Right forelimb (tissue), 1 donor: ENCODE results near the gene ZNF787.
A peak's percentile ranks its signal among the peaks of the same experiment; 100 is the strongest.
"Not testable (repeated sequence)": the region's sequence is repeated elsewhere in the genome, so short reads cannot be mapped to it uniquely, and the experiment has no call there.

Source experiments
- DNase-seq: peaks from one replicate; pipeline ENCODE4 v3.0.0-alpha.2; 2018

The ZNF787 gene

DNA sequence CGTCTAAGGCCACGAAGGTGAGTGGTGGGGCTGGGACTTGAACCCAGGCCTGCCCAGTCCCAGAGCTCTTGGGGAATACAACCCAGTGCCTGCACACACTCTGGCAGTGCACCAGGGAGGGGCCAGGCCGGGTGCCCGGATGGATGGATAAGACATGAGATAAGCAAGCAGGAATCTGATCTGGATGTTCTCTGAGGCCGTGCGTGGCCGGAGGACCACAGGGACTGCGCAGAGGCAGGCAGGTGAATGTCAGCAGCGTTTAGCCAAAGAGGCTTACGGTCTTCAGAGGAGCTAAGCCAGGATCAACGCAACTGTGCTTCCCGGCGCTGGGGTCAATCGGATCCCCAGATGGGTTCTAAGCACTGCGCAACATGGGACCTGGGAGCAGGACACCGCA, 1.5 kb downstream of the ZNF787 start:
- DNase-seq: no peak

DNA sequence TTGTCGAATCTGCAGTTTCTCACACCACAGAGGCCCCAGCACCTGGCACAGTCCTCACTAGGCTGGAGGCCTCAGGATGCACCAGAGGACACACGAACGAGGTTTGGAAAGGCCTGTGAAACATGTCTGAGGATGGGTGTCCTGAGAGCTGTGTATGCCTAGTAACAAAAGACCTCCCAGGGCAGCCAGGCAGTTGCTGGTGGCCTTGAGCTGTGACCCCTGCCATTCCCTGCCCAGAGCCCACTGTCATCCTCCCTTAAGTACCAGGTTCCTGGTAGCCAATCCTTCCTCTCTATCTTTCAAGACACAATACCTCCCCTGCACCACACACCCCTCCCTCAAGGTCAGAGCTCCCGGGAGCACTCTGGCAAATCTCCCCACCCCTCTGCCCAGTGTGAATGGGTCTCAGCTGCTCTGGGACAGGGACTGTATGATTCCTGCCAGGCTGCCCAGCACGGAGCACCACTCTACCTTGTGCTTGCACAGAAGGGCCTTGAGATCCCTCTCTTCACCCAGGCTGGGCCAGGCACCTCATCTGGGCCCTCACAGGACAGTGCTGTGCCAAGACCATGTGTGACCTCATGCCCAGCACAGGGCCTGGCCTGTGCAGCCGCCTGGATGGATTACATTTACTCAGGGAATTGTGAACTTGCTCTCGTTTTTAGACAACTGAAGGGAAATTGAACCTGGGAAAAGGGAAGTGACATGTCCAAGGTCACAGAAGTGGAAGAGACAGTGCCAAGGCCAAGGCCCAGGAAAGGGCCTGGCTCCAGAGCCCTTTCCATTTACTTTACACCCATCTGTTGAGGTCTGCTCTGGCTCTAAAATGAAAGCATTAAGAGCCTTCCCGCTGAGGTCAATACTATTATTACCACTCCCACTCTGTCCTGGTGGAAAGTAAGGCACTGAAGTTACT, 2.2 kb downstream of the ZNF787 start:
- no peak for DNase-seq

DNA sequence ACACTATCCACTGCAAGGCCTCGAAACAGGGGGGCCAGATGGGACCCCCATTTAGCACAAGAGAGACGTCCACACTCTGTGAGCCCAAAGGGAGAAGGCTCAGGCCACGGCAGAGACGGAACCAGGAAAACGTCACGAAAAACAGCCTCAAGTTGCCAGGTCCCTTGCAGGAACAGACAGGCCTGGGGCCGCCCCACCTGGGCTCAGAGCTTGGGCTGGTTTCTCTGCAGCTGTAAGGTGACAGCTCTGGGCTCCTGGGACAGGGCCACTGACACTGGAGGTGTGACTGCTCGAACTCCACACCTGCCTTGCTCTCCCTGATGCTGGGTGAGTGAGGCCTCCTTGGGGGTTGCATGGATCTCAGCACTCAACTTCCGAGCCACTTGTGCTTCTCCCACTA, 3.2 kb downstream of the ZNF787 start:
- no peak for DNase-seq

DNA sequence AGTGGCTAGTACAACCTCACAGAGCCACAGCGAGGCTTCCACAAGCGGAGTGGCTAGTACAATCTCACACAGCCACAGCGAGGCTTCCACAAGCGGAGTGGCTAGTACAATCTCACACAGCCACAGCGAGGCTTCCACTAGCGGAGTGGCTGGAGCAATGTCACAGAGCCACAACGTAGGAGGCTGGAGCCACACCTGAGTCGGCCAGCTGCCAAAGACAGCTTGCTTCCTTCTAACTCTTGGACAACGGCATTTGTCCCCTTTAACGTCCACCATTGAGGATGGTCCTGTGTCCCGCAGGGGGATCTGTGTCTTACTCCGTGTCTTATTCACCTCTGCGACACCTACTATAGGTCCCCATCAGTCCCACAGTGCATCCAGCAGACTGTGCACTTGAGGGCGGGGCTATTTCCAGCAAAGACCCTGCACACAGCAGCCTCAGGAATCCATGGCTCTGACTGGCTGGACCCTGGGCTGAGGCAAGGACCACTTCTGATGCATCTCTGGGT, 3.7 kb downstream of the ZNF787 start:
- no peak for DNase-seq

DNA sequence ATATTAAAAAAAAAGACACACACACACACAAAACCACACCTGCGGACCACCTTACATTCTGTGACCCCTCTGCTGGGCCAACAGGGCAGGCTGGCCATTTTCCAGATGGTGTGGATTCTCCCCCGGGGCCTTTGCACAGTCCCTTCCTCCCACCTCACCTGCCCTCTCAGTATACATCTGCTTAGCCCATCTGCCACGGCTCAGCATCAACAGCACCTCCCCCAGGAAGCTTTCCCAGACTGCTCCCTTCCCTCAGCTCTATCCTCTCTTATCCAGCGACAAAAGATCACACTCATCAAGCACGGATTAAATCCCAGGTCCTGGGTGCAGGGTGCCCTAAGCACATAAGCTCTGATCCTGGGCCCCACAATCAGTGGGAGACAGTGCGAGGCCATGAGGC, 4.5 kb downstream of the ZNF787 start:
- no peak for DNase-seq

DNA sequence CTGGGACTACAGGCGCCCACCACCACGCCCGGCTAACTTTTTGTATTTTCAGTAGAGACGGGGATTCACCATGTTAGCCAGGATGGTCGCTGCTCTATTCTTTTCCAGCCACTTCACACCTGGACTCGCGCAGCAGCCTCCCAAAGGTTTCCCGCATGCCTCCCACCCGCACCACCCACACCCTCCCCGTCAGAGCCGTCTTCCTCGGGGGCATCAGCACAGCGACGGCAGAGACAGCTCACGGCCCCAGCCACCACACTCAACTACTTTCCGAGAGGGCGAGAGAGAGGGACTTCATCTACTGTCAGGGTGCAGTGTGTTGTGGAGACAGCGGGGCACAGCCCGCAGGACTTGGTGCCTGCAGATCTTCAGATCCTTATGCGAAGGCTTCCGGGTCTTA, 5.6 kb downstream of the ZNF787 start:
- no peak for DNase-seq

DNA sequence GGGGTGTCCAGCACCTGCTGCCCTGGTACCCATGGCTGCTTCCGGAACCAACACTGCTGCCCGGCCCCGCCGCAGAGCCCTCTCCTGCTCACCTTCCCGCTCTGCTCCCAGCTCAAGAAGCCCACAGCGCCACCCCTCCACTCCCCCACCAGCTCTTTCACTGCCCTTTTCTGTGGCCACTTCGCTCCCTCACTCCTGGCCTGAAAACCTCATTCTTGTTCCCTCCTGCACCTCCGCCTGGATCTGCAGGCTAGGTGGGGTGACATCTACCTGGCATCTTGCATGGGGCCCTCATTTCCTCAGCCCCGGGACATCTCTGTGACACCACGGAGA, 6.4 kb downstream of the ZNF787 start:
- no peak for DNase-seq

DNA sequence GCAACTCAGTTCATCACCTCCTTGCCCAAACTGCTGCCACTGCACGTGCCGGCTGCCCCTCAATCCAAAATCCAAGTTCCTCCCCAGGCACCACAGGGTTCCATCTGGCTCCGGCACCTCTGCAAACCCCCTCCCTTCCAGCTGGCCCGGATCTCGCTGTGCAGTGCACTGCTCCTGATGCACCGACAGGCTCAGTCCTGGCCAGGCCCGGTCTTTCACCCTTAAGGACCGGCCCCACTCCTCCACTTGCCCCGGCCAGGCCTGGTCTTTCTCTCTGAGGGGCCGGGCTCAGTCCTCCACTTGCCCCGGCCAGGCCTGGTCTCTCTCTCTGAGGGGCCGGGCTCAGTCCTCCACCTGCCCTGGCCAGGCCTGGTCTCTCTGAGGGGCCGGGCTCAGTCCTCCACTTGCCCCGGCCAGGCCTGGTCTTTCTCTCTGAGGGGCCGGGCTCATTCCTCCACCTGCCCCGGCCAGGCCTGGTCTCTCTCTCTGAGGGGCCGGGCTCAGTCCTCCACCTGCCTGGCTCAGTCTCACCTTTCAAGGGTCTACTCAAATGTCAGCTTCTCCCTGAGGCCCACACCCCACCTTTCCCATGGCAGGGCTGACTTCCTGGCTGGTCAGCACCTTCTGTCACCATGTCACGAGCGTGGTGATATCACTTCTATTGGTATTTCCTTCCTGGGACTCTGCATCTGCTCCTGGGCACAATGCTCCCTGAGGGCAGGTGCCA, 6.9 kb downstream of the ZNF787 start:
- no peak for DNase-seq

DNA sequence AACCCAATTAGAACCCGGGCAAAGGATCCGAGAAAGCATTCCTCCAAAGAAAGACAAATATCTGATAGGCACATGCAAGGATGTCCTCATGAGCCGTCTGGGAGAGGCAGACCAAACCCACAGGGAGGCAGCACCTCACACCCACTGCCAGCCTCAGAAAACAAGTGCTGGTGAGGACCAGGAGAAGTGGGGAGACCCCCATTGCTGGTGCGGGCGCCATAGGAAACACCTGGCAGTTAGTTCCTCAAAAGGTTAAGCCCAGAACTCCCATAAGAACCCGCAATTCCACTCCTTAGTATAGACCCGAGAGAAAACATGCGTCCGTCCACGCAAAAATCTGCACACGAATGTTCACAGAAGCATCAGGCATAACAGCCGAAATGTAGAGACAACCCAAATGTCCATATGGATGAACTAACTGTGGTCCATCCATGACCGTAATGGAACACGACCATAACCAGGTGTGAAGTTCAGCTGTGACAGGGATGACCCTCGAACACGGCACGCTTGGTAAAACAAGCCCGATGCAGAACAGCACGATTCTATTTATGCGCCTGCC, 7.9 kb downstream of the ZNF787 start:
- DNase-seq: no peak

DNA sequence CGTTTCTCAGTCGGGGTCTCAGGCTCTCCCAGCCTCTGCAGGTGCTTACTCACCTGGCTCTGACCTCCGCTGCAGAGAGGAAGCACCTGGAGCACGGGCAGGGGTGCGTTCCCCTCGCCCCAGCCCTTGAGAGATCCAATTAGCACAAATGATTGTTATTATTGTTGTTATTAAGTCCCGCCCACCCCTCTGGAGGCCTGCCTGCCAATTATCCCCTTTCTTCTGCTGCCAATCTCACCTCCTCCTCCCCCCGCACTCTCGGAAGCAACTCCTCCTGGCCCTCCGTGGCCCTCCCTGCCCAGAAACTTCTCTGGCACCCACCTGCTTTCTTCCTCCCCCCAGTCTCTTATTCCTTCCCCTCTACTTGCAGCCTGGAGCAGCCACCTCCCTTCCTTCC, 8.8 kb downstream of the ZNF787 start:
- no peak for DNase-seq

DNA sequence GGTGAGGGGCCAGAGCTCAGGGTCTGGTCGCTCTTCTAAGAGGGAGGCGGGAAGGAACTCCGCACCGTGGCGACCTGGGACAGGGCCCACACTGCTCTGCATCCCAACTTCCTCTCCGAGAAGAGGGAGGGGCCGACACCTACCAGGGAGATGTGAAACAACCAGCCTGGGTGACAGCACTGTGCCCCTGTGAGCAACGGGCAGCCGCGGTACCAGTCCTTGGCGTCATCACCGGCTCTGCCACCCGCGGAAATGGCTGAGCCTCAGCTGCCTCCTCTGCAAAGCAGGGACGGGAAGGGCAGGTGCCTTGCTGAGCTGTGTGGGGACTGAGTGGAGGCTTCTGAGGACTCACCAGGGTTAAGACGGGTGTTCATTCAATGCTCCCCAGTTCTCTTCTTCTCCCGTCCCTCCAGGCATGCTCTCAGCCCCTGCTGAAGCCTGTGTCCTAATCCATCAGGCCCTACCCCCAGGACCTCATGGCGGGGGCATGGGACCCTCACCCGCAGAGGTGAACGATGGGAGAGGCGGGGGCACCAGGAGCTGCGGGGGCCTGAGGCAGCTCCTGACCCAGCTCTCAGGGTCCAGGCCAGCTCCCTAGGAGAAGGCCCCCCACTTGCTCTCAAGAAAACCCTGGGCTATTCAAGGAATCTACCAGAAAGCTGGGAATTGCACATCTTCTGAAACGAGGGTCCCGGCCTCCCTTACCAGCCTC, 9.3 kb downstream of the ZNF787 start:
- DNase-seq: no peak

DNA sequence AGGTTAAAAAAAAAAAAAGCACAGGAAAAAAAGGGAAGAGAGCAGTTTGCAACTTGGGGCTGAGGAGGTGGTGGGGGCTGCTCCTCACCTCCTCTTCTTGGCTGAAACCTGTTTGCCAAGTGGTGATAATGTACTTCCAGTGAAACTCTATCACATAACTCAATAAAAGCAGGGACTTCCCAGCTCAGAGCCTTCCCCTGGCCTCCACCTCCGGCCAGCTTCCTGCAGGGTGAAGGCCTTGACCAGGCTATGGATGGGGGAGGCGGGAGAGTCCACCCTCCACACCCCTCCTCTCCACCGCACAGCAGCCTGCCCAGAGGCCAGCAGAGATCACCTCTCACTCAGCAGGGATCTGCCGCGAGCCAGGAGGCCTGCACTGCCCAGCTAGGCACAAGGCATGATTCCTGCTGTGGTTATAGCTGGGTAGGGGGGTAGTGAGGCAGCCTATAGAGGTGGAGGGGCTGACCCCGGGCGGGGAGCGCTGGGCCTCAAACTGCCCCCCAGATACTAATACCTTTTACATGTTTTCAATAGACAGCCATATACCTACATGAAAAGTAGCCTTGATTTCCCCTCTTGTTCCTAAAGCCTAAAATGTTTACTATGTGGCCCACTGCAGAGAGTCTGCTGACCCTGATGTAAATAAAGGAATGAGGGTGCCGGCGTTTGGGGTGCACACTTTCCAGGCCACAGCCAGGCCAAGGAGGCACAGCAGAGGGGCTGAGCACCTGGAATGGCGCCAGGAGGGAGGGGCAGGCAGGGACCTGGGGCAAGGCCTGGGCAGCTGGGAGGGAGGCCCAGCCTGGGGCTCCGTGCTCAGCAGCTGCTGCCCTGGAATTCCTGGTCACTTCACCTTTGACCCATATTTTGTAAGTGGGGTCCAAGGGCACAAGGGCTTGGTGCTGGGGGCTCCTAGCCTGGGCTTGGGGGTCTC, 10.3 kb downstream of the ZNF787 start:
- DNase-seq: no peak

DNA sequence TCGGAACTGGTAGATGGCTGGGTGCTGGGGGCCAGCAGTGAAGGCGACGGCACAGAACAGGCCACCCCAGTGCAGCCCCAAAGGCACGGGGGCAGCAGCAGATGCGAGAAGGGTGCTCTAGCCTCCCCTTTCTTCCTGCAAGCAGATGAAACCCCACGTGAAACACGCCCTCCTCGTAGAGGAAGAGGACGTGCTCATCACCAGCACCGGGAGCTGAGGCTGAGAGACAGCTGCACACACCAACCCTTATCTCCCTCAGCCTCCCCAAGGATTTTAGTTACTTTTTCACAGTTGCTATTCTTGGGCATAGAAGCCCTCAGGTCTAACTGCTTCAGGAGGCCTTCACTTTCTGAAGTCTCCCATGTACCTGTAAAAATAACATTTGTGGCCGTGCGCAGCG, 11.9 kb downstream of the ZNF787 start:
- no peak for DNase-seq

DNA sequence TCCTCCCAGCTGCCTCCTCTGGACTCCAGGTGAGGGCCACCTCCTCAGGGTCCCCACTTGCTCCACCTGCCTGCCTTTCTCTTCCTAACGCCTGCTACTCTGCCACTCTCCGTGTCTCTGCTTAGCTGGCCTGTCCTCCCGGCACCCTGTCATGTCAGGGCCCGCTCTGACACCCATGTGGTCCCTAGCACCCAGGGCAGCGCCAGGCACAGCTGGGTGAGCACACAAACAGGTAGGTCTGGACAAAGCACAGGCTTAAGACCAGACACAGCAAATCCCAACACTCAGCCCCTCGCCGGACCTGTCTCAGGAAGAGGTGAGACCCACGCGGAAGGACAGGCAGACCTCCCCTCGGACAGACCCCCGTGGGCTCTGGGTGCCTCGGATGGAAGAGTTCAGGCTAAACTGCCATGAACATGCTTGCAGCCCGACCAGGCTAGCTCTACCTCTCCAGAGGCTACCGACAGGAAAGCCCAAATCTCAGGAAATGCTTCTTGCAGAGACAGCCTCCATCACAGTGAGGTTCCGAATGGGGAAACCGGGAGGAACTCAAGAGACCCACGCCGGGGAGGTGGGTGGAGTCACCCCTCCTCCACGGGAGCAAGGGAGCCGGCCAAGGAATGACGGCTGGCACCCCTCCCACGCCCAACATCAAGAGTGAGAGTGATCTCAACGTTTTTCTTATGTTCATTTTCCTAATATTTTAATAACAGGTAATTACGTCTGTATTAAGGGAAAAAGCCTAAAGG, 12.5 kb downstream of the ZNF787 start:
- DNase-seq: peak; percentile 84

DNA sequence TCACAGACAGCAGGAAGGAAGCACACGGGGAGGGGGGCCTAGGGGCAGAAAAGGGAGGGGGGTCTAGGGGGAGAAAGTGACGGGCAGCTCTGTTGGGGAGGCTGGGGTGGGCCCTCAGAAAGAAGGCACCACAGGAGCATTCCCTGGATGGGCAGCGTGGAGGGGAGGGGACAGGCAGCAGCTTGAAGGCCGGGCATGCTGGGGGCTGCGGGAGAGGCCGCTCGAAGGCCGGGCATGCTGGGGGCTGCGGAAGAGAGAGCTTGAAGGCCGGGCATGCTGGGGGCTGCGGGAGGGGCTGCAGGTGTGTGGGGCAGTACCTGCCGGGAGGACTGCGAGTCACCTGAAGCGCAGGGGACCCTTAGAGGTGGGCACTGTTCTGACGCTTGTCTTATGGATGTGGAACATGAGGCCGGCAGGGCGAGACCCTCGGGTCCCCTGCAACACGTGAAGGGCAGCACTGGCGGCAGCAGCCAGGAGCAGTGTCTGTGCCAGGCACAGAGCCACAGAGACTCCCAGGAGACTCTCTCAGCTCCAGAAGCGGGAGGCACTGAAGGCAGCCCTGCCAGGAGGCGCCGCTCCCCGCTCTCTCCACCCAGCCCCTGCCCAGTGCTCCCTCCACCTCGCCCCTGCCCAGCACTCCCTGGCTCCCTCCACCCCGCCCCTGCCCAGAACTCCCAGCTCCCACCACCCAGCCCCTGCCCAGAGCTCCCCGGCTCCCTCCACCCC, 13.3 kb downstream of the ZNF787 start:
- DNase-seq: no peak

DNA sequence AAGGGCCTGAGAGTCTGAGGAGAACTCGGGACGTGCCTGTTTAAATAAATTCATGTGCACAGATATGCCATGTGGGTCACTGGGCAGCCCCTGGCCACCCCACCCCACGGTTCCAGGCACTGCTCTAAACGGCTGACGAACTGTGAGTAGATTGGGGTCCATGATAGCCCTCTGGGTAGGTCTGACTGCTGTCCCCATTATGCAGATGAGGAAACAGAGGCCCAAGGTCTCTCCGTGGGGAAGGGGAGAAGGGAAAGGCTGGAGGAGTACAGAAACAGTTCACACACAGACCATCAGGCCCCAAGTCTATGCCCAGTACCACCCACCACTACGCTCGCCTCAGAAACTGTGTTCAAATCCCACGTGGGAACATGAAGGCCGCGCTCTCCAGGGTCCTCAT, 14.1 kb downstream of the ZNF787 start:
- no peak for DNase-seq

DNA sequence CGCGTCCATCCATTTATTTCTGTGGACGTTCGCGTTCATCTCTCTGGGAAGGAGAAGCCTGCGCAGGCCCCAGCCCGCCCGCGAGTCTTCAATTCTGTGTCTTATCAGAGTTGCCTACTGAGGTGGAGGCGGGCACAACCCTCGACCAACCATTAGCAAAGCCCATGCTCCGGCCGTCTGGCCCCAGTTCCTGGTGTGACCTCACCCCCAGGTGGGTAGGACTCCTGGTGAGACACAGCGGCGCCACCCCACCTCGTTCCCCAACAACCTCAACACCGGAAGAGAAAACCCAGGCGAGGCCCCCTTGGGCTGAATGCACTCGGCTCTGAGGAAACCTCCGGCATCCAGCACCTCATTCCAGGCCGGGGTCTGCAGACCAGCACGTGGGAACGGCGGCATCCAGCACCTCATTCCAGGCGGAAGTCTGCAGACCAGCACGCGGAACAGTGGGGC, 14.7 kb downstream of the ZNF787 start:
- no peak for DNase-seq

DNA sequence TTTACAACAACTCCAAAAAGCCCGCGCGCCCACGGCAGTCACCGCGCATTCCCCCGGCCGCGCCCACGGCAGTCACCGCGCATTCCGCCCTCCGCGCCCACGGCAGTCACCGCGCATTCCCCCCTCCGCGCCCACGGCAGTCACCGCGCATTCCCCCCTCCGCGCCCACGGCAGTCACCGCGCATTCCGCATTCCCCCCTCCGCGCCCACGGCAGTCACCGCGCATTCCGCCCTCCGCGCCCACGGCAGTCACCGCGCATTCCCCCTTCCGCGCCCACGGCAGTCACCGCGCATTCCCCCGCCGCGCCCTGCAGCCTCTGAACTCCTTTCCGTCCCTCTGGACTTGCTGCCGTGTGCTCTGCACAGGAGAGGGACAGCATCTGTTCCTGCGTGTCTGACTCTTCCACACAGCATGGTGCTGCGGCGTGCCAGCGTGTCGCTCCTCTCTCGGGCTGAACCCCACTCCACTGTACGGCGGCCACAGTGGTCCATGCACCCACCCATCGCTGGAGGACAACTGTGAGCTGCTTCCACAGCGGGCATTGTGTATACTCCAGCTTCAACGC, 15.2 kb downstream of the ZNF787 start:
- DNase-seq: not testable (repeated sequence)

DNA sequence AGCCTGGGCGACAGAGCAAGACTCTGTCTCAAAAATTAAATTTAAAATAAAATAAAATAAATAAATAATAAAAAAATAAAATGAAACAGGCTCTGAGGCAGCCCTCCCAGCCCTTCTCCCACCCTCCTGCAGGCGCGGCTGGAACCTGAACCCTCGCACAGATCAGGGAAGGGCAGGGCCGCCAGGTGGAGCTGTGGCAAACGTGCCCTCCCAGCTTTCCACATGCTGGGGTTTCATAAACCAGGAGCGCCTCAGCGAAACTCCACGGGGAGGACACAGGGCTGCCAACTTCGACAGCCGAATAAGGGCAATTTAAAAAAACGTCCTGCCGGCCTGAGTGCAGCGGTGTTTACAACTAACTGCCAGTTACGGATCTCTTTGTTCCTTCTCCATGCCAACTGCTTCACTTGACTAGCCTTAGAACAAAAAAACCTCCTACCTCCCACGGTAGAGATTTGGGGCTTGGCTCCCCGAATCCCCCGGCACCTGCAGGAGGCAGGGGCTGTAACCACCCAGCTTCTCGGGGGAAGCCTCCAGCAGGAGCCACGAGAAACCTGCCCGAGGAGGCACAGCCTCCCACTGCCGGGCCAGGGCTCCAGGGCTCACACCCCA, 15.9 kb downstream of the ZNF787 start:
- peak; percentile 60 for DNase-seq

DNA sequence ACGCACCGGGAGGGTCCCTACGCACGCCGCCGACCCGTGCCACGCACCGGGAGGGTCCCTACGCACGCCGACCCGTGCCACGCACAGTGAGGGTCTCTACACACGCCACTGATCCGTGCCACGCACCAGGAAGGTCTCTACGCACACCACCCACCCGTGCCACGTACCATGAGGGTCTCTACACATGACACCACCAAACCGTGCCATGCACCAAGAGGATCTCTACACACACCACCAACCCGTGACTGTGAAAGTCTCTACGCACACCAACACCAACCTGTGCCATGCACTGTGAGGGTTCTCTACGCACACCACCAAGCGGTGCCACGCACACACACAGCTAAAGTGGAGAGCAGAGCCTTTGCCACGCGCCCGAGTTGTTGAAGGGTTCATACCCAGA, 16.7 kb downstream of the ZNF787 start:
- no peak for DNase-seq
